OCI-LY7 (cell line): ENCODE results near the gene CA10. TPM values are rescaled to one million over a fixed set of nuclear protein-coding genes. Genes with fewer than 3 reads are reported as not detected.

ENCODE experiments used
- BruUV-seq: library from RNA; stranded (reverse); fragments of 400-500 nt; replicated peaks from 2 replicates; lab custom pipeline; 2021; lab: Mats Ljungman, UMichigan
- CTCF ChIA-PET: fragments of 300-600 bp; sonication (Branson Sonifier 250); formaldehyde crosslinking; loops from one replicate; lab custom pipeline; 2022; ENCODE audit warnings: antibody characterized with exemption; ENCODE audit not compliant: unreplicated experiment; lab: Charles Lee
- POLR2A ChIA-PET: fragments of 300-600 bp; sonication (Branson Sonifier 250); formaldehyde crosslinking; loops from one replicate; lab custom pipeline; 2022; ENCODE audit warnings: antibody characterized with exemption; lab: Charles Lee
- DNase-seq: peaks from one replicate; pipeline ENCODE4 v3.0.0-alpha.2; 2015; ENCODE audit warnings: low spot score
- H2AFZ ChIP-seq: fragments of 200-600 bp; sonication (generic), shearing (Covaris generic); 2 replicates; pipeline ENCODE4 v1.6.1; 2014; ENCODE audit warnings: mild to moderate bottlenecking, antibody characterized with exemption, low read length, moderate library complexity
- H3K27ac ChIP-seq: fragments of 200-600 bp; sonication (generic); 2 replicates; pipeline ENCODE4 v1.5.1; 2014; ENCODE audit warnings: mixed run types, low read depth, mild to moderate bottlenecking, moderate library complexity, low read length, inconsistent platforms; ENCODE audit not compliant: poor library complexity, severe bottlenecking
- H3K36me3 ChIP-seq: fragments of 200-600 bp; sonication (generic); 2 replicates; pipeline ENCODE4 v1.6.1; 2014; ENCODE audit warnings: mild to moderate bottlenecking, antibody characterized with exemption, low read length, moderate library complexity, mixed read lengths; ENCODE audit not compliant: insufficient read depth
- H3K4me1 ChIP-seq: fragments of 200-600 bp; sonication (generic); 2 replicates; pipeline ENCODE4 v1.5.1; 2014; ENCODE audit warnings: mild to moderate bottlenecking, low read length; ENCODE audit not compliant: insufficient read depth, poor library complexity, severe bottlenecking
- H3K4me2 ChIP-seq: fragments of 200-600 bp; sonication (generic); 2 replicates; pipeline ENCODE4 v1.6.1; 2014; ENCODE audit warnings: mild to moderate bottlenecking, low read length
- H3K4me3 ChIP-seq: fragments of 200-600 bp; sonication (generic); 2 replicates; pipeline ENCODE4 v1.5.1; 2014; ENCODE audit warnings: mild to moderate bottlenecking, low read depth, low read length; ENCODE audit not compliant: poor library complexity, severe bottlenecking
- H3K79me2 ChIP-seq: fragments of 200-600 bp; sonication (generic); 2 replicates; pipeline ENCODE4 v1.6.1; 2016; ENCODE audit warnings: low read depth, mild to moderate bottlenecking, low read length, moderate library complexity, mixed read lengths; ENCODE audit not compliant: insufficient read depth
- H3K9me2 ChIP-seq: fragments of 200-600 bp; sonication (generic); 2 replicates; pipeline ENCODE4 v1.6.1; 2016; ENCODE audit warnings: mild to moderate bottlenecking, low read length, mixed read lengths; ENCODE audit not compliant: insufficient read depth
- H3K9me3 ChIP-seq: fragments of 200-600 bp; sonication (generic); 2 replicates; pipeline ENCODE4 v1.6.1; 2014; ENCODE audit warnings: mild to moderate bottlenecking, mixed run types, low read length, mixed read lengths
- H4K20me1 ChIP-seq: fragments of 200-600 bp; sonication (generic); 2 replicates; pipeline ENCODE4 v1.6.1; 2014; ENCODE audit warnings: mild to moderate bottlenecking, antibody characterized with exemption, low read length, moderate library complexity, mixed read lengths; ENCODE audit not compliant: insufficient read depth
- EZH2phosphoT487 ChIP-seq: fragments of 200-600 bp; sonication (generic); IDR thresholded peaks from 2 replicates; pipeline ENCODE4 v1.6.1; 2018; ENCODE audit warnings: low read depth, borderline replicate concordance, mild to moderate bottlenecking, mixed run types, antibody characterized with exemption, low read length, moderate library complexity, mixed read lengths
- intact Hi-C: fragments of 100-400 bp; cut with micrococcal nuclease; formaldehyde crosslinking; loops from one replicate; pipeline ENCODE4 v1.10.0; 2022; ENCODE audit not compliant: unreplicated experiment
- total RNA-seq, 2 experiments: library from RNA; depleted of rRNA in 1 of 2; stranded (reverse); fragments of >200 nt in 1 of 2; shearing (Covaris generic) in 1 of 2; gene quantifications; 2 replicates each; pipeline ENCODE4 v1.2.3, GENCODE V29; 2014 to 2022
- TF ChIP-seq, protein P1 (sequence below): fragments of 200-600 bp; sonication (generic); conservative IDR thresholded peaks from 2 replicates; pipeline ENCODE4 v1.5.1; 2014; ENCODE audit warnings: mild to moderate bottlenecking, antibody characterized with exemption, low read length, moderate library complexity, mixed read lengths

Gene CA10
- total RNA-seq, 2 experiments from 2014 or later: not detected

DNA sequence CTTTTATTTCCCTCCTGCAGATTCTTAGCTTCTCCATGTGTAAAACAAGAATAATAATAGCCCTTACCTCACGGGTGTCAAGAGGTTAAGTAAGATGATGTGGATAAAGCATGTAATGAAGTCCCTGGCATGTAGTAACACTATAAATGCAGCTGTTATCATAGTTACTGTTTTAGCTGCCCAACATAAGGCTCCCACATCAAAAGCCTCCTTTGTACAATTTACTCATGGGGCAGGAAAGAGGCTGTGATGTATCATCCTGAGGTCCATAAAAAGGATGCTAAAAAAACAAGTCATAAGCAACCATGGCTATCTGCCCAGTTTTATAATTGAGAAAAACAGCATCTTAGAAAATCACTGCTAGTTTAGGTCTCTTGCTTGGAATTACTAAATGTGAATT is 339.7 kb downstream of the CA10 start:
- Histone ChIP-seq H3K4me2 (no peak overlapping the region), H3K4me3 (no peak overlapping the region), H3K79me2 (no peaks in the 10 kb centered on the region), H2AFZ (no peak overlapping the region), H3K9me3 (no peaks in the 10 kb centered on the region), H4K20me1 (no peaks in the 10 kb centered on the region), H3K36me3 (no peaks in the 10 kb centered on the region), H3K9me2 (no peaks in the 10 kb centered on the region), H3K4me1 (no peaks in the 10 kb centered on the region), H3K27ac (no peak overlapping the region)
- DNase-seq: no peak
- no TSS peak for BruUV-seq
- POLR2A ChIA-PET: interaction anchor here (0.5 kb wide), 1 partner anchor 11 kb away, joined by 3 read pairs; no protein-coding TSS in a partner anchor
- intact Hi-C loops: no loop called here
- TF ChIP-seq EZH2phosphoT487: no peak
- TF ChIP-seq, protein P1, sequence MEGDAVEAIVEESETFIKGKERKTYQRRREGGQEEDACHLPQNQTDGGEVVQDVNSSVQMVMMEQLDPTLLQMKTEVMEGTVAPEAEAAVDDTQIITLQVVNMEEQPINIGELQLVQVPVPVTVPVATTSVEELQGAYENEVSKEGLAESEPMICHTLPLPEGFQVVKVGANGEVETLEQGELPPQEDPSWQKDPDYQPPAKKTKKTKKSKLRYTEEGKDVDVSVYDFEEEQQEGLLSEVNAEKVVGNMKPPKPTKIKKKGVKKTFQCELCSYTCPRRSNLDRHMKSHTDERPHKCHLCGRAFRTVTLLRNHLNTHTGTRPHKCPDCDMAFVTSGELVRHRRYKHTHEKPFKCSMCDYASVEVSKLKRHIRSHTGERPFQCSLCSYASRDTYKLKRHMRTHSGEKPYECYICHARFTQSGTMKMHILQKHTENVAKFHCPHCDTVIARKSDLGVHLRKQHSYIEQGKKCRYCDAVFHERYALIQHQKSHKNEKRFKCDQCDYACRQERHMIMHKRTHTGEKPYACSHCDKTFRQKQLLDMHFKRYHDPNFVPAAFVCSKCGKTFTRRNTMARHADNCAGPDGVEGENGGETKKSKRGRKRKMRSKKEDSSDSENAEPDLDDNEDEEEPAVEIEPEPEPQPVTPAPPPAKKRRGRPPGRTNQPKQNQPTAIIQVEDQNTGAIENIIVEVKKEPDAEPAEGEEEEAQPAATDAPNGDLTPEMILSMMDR: no peak
- CTCF ChIA-PET: no interaction called here

DNA sequence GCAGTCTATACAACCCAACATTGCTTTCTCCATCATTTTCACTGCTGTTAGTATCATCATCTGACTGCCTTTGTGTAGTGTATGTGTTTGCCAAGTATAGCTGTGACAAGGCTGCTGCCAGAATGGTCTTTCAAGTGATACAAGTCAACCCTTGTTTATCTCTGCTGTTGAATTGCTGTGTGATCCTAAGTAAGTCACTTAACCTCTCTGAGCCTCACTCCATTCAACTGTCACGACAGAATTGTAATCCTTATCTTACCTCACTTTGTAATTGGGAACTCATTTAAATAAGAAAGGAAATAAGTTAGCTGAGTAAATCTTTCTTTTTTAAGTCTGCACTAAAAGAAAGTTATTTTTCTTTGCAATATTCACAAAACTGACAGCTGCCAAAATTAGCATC is 340.6 kb downstream of the CA10 start:
- no peak overlapping the region for H3K4me3 ChIP-seq
- H2AFZ ChIP-seq: no peak overlapping the region
- H3K4me1 ChIP-seq: no peaks in the 10 kb centered on the region
- POLR2A ChIA-PET: interaction anchor here (0.5 kb wide), 1 partner anchor 12 kb away, joined by 3 read pairs; no protein-coding TSS in a partner anchor
- no peaks in the 10 kb centered on the region for H3K9me2 ChIP-seq
- H3K9me3 ChIP-seq: no peaks in the 10 kb centered on the region
- no peaks in the 10 kb centered on the region for H4K20me1 ChIP-seq
- H3K79me2 ChIP-seq: no peaks in the 10 kb centered on the region
- TF ChIP-seq EZH2phosphoT487: no peak
- TF ChIP-seq, protein P1: no peak
- BruUV-seq: no TSS peak
- intact Hi-C loops: no loop called here
- H3K27ac ChIP-seq: no peak overlapping the region
- H3K36me3 ChIP-seq: no peaks in the 10 kb centered on the region
- no peak for DNase-seq
- CTCF ChIA-PET: no interaction called here
- no peak overlapping the region for H3K4me2 ChIP-seq

DNA sequence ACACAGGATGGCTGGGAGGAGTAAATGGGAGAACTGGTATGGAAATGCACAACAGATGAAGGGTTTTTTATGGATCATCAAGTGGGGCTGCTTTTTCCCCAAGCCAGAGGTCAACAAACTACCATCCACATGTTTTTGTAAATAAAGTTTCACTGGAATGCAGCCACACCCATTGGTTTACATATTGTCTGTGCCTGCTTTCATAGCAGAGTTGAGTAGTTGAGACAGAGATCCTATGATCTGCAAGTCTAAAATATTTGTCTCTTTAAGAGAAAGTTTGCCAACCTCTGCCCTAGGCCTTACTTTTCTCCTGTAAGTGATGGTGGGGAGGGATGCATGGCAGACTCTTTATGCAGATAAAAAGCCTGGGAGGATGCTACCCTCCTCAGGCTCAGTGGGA is 341.4 kb downstream of the CA10 start:
- TF ChIP-seq EZH2phosphoT487: no peak
- TF ChIP-seq, protein P1: no peak
- DNase-seq: no peak
- Histone ChIP-seq H3K4me2 (no peak overlapping the region), H3K4me3 (no peak overlapping the region), H4K20me1 (no peaks in the 10 kb centered on the region), H3K27ac (no peak overlapping the region), H2AFZ (no peak overlapping the region), H3K9me2 (no peaks in the 10 kb centered on the region), H3K4me1 (no peaks in the 10 kb centered on the region), H3K79me2 (no peaks in the 10 kb centered on the region), H3K36me3 (no peaks in the 10 kb centered on the region), H3K9me3 (no peaks in the 10 kb centered on the region)
- BruUV-seq: no TSS peak
- intact Hi-C loops: no loop called here
- POLR2A ChIA-PET: interaction anchor here (1.0 kb wide), 1 partner anchor 8 kb away, joined by 3 read pairs; no protein-coding TSS in a partner anchor
- CTCF ChIA-PET: no interaction called here
